Articular chondrocyte of knee joint (primary cell): ENCODE measurements around the gene PCDHA6. TPM values are rescaled to one million over a fixed set of nuclear protein-coding genes. Genes with fewer than 3 reads are reported as not detected.

Experiments used
- total RNA-seq: library from RNA; depleted of rRNA; stranded (reverse); fragments of >200 nt; gene quantifications from 2 replicates; pipeline ENCODE4 v1.2.3, GENCODE V29; 2012

PCDHA6 gene
- 0.32 and 0.52 TPM in 2 replicates for total RNA-seq

GRCh38 chr5:140827704-140828361 lies at the start of gene PCDHA6:
TSS of gene PCDHA6 (plus strand) at chr5:140827960. CDS start at chr5:140828092, 132 bp downstream.

GRCh38 chr5:140785905-140786686 lies 41.7 kb upstream of the PCDHA6 start, which contains the start of gene PCDHA1:
TSS of gene PCDHA1 (plus strand) at chr5:140786140.

GRCh38 chr5:140794595-140795258 lies 33.0 kb upstream of the PCDHA6 start, which contains the start of gene PCDHA2:
TSS of gene PCDHA2 (plus strand) at chr5:140794852.

GRCh38 chr5:140800816-140801493 lies 26.8 kb upstream of the PCDHA6 start, which contains the start of gene PCDHA3:
TSS of gene PCDHA3 (plus strand) at chr5:140801057.

GRCh38 chr5:140806834-140807775 lies 20.7 kb upstream of the PCDHA6 start, which contains the start of gene PCDHA4:
TSS of gene PCDHA4 (plus strand) at chr5:140807068.

GRCh38 chr5:140821375-140822280 lies 6.1 kb upstream of the PCDHA6 start, which contains the start of gene PCDHA5:
TSS of gene PCDHA5 (plus strand) at chr5:140821613.

GRCh38 chr5:140833993-140834392 lies 6.2 kb downstream of the PCDHA6 start, which contains the start of gene PCDHA7:
TSS of gene PCDHA7 (plus strand) at chr5:140834269. CDS start at chr5:140834384, 115 bp downstream.

GRCh38 chr5:140840978-140841962 lies 13.5 kb downstream of the PCDHA6 start, which contains the start of gene PCDHA8:
TSS of gene PCDHA8 (plus strand) at chr5:140841187. CDS start at chr5:140841322, 135 bp downstream.

GRCh38 chr5:140848139-140849102 lies 20.7 kb downstream of the PCDHA6 start, which contains the start of gene PCDHA9:
TSS of gene PCDHA9 (plus strand) at chr5:140848382. CDS start at chr5:140848496, 114 bp downstream.

GRCh38 chr5:140855772-140856674 lies 28.3 kb downstream of the PCDHA6 start, which contains the start of gene PCDHA10:
TSS of gene PCDHA10 (plus strand) at chr5:140855897. CDS start at chr5:140856049, 152 bp downstream.

GRCh38 chr5:140868721-140869554 lies 41.2 kb downstream of the PCDHA6 start, which contains the start of gene PCDHA11:
TSS of gene PCDHA11 (plus strand) at chr5:140868957. CDS start at chr5:140869104, 147 bp downstream.

GRCh38 chr5:140875085-140876065 lies 47.6 kb downstream of the PCDHA6 start, which contains the start of gene PCDHA12:
TSS of gene PCDHA12 (plus strand) at chr5:140875308. CDS start at chr5:140875473, 165 bp downstream.

